ENCODE measurements around the gene STXBP5.

The STXBP5 gene

GRCh38 chr6:147167576-147168461 lies 36.4 kb upstream of the STXBP5 start:
- FAIRE-seq (no peak), DNase-seq (ENCODE audit: insufficient read length, low spot score) (no peak)
- no peak for TF ChIP-seq POLR2A (IDR thresholded peaks at IDR 0.05; ENCODE audit: low read depth, low read length)

DNA sequence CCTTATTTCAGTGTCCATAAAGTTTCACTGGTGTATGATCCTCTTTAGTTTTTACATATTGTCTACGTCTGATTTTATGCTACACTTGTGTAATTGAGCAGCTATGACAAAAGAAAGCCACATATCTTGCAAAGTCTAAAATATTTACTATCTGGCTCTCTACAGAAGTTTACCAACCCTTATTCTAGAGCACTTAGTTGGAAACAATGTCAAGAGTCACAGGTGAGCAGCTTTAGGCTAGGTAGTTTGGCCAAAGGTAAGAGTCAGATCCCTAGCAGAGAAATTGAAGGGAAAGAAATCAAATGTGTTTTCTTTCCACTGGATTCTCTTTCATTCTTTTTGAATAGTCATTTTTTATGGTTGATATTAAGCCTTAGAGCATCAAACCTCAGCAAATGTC lies 34.7 kb upstream of the STXBP5 start:
- TF ChIP-seq POLR2A (IDR thresholded peaks at IDR 0.05; ENCODE audit: low read depth, low read length) = no peak
- FAIRE-seq (no peak), DNase-seq (ENCODE audit: insufficient read length, low spot score) (no peak)

GRCh38 chr6:147170269-147170668 lies 33.9 kb upstream of the STXBP5 start:
- TF ChIP-seq POLR2A (IDR thresholded peaks at IDR 0.05; ENCODE audit: low read depth, low read length) = no peak
- FAIRE-seq = no peak
- DNase-seq (ENCODE audit: insufficient read length, low spot score) = no peak

- FAIRE-seq (no peak), DNase-seq (ENCODE audit: insufficient read length, low spot score) (no peak)
- TF ChIP-seq POLR2A (IDR thresholded peaks at IDR 0.05; ENCODE audit: low read depth, low read length) = no peak
Observed at GRCh38 chr6:147173140-147173539, 31.1 kb upstream of the STXBP5 start.

DNA sequence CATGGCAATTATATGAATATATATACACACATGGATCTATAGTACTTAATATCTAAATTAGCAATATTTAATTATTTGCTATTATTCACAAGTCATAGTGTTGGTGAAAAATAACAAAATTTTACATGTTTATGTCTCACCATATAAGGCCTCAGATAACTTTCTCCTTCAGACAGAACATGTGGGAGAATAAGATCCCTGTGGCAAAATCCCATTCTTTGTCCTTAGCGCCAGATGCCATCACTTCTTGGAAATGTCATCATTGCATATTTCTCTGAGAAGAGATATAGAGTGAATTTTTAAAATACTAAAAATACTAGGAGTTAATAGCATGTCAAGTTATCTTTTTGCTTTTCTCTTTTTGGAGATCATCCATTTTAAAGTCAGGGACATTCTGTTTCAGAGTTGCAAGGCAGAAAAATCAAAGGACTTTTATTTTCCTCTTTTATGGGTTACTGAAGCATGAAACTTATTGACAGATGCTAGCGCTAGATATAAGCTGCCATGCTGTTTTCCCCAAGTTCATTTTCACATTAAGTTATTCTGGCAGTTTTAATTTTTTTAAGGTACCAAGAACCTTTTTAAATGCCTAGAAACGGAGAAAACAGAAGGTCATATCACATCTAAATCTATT lies 30.4 kb upstream of the STXBP5 start:
- DNase-seq (ENCODE audit: insufficient read length, low spot score) (no peak), FAIRE-seq (no peak)
- no peak for TF ChIP-seq POLR2A (IDR thresholded peaks at IDR 0.05; ENCODE audit: low read depth, low read length)

- no peak for FAIRE-seq
- DNase-seq (ENCODE audit: insufficient read length, low spot score) = no peak
- TF ChIP-seq POLR2A (IDR thresholded peaks at IDR 0.05; ENCODE audit: low read depth, low read length) = no peak
Observed at GRCh38 chr6:147176795-147177194, 27.4 kb upstream of the STXBP5 start.

GRCh38 chr6:147177286-147177685 lies 26.9 kb upstream of the STXBP5 start:
- FAIRE-seq = no peak
- DNase-seq (ENCODE audit: insufficient read length, low spot score) = no peak
- no peak for TF ChIP-seq POLR2A (IDR thresholded peaks at IDR 0.05; ENCODE audit: low read depth, low read length)

- FAIRE-seq (no peak), DNase-seq (ENCODE audit: insufficient read length, low spot score) (no peak)
- TF ChIP-seq POLR2A (IDR thresholded peaks at IDR 0.05; ENCODE audit: low read depth, low read length) = no peak
Observed at GRCh38 chr6:147178355-147178754, 25.9 kb upstream of the STXBP5 start.

DNA sequence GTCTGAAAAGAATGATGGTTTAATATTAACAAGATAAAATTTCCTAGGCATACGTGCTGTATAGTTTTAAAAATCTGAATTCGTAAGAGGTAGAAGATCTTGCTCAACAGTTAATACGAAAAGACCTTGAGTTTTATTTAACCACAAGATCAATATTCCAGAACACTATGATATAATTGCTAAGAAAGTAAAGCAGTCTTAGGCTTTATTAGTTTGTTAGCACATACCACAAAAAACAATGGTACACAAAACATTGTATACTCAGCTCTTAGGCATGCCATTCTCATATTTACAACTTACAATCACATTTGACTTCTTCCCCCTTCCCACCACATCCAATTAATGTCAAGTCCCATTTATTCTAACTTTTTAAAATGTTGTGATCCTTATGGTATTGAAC lies 24.4 kb upstream of the STXBP5 start:
- no peak for FAIRE-seq
- TF ChIP-seq POLR2A (IDR thresholded peaks at IDR 0.05; ENCODE audit: low read depth, low read length) = no peak
- DNase-seq (ENCODE audit: insufficient read length, low spot score) = no peak

DNA sequence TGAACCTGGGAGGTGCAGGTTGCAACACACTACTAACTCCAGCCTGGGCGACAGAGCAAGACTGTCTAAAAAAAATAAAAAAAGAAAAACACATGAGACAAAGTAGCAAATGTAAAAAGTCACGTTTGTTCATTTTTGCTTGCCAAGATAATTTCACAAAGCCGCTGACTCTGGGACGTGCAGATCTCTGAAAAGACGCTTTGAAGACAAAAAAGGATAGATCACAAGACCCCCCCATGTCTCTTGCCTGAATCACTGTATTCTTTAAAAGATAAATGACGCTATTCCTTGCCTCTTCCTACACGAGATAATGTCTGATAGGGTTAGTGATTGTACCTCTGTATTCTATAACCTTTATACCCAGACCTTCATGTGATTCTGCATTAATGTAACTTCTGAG lies 23.3 kb upstream of the STXBP5 start:
- no peak for TF ChIP-seq POLR2A (IDR thresholded peaks at IDR 0.05; ENCODE audit: low read depth, low read length)

DNA sequence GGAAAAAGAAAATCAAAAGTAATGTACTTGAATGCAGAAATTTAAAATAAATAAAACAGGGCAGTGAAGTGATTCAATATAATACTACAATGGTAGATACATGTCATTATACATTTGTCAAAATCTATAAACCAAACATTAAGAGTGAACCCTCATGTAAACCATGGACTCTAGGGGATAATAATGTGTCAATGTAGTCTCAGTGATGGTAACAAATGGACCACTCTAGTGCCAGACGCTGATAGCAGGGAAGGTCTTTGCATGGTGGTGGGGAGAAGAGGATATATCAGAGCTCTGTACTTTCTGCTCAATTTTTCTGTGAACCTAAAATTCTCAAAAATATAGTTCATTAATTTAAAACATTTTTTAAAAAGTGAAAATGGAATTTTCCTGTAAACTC lies 19.8 kb upstream of the STXBP5 start:
- TF ChIP-seq POLR2A (IDR thresholded peaks at IDR 0.05; ENCODE audit: low read depth, low read length) = no peak
- FAIRE-seq (no peak), DNase-seq (ENCODE audit: insufficient read length, low spot score) (no peak)

More for the DNA sequence above, 23.3 kb upstream of the STXBP5 start:
- FAIRE-seq (no peak), DNase-seq (ENCODE audit: insufficient read length, low spot score) (no peak)

DNA sequence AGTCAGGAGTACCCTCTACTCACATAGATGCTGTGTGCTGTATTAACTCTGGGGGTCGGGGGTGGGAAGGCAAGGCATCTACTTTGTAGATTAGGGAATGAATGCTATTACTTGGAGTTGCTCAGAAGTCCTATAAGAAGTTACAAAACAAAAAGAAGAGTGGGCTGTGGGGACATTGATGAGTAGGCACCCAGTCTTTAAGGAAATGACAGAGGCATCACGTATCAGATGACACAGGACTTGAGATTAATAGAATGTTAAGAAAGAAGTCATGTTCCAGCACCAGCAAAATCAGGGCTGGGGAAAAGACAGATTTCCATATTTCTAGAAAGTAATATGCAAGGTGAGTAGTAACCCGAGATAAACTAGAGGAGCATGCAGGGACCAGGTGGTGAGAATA lies 19.0 kb upstream of the STXBP5 start:
- FAIRE-seq = no peak
- no peak for TF ChIP-seq POLR2A (IDR thresholded peaks at IDR 0.05; ENCODE audit: low read depth, low read length)
- DNase-seq (ENCODE audit: insufficient read length, low spot score) = no peak

DNA sequence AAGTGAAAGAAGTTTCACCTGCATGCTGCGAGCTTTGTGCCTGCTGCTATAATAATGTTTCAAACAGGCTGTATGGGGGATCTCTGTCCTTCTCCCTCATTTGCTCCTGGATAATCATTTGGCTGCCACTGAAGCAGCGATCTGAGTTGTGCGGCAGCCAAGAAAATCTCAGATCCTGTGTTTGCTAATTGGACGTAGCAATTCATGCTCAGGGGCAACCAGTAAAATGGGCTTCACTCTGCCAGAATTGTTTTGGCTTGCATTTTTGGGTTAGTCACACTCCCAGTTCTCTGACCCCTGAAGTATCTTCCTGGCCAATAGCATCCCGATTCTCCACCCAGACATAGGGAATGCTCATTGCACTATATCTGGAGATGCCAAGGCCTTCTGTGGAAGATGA lies 13.7 kb upstream of the STXBP5 start:
- TF ChIP-seq POLR2A (IDR thresholded peaks at IDR 0.05; ENCODE audit: low read depth, low read length) = no peak

GRCh38 chr6:147192278-147192911 lies 11.8 kb upstream of the STXBP5 start:
- TF ChIP-seq POLR2A (IDR thresholded peaks at IDR 0.05; ENCODE audit: low read depth, low read length) = no peak
- FAIRE-seq (no peak), DNase-seq (ENCODE audit: insufficient read length, low spot score) (no peak)

More for the DNA sequence above, 13.7 kb upstream of the STXBP5 start:
- no peak for FAIRE-seq
- no peak for DNase-seq (ENCODE audit: insufficient read length, low spot score)
